OCI-LY1 (cell line): ENCODE data around the gene MAGI2.

Experiments
- H2AFZ ChIP-seq: fragments of 200-600 bp; sonication (generic), shearing (Covaris generic); 2 replicates; pipeline ENCODE4 v1.6.0; 2014; ENCODE audit warnings: antibody characterized with exemption, mild to moderate bottlenecking, low read length
- H3F3A ChIP-seq: fragments of 200-600 bp; sonication (generic), shearing (Covaris generic); 2 replicates; pipeline ENCODE4 v1.6.0; 2014; ENCODE audit warnings: mild to moderate bottlenecking, antibody characterized with exemption, low read length, moderate library complexity; ENCODE audit not compliant: insufficient read depth
- H3K27ac ChIP-seq: fragments of 200-600 bp; sonication (generic); 2 replicates; pipeline ENCODE4 v1.5.1; 2014; ENCODE audit warnings: low read length, mixed run types, mild to moderate bottlenecking, low read depth; ENCODE audit not compliant: poor library complexity, severe bottlenecking
- H3K27me3 ChIP-seq: fragments of 200-600 bp; sonication (generic); 2 replicates; pipeline ENCODE4 v1.6.0; 2014; ENCODE audit warnings: antibody characterized with exemption, mild to moderate bottlenecking, low read length, moderate library complexity; ENCODE audit not compliant: insufficient read depth
- H3K36me3 ChIP-seq: fragments of 200-600 bp; sonication (generic); 2 replicates; pipeline ENCODE4 v1.6.1; 2014; ENCODE audit warnings: mild to moderate bottlenecking, antibody characterized with exemption, low read length, moderate library complexity, mixed read lengths; ENCODE audit not compliant: insufficient read depth
- H3K4me1 ChIP-seq: fragments of 200-600 bp; sonication (generic); 2 replicates; pipeline ENCODE4 v1.5.1; 2014; ENCODE audit warnings: mild to moderate bottlenecking, low read length, moderate library complexity; ENCODE audit not compliant: insufficient read depth, severe bottlenecking
- H3K4me2 ChIP-seq: fragments of 200-600 bp; sonication (generic), shearing (Covaris generic); 2 replicates; pipeline ENCODE4 v1.6.1; 2014; ENCODE audit warnings: low read length
- H3K4me3 ChIP-seq: fragments of 200-600 bp; sonication (generic); 2 replicates; pipeline ENCODE4 v1.5.1; 2014; ENCODE audit warnings: low read length, low read depth, mild to moderate bottlenecking, mixed read lengths; ENCODE audit not compliant: poor library complexity, severe bottlenecking
- H3K79me2 ChIP-seq: fragments of 200-600 bp; shearing (Covaris generic); 2 replicates; pipeline ENCODE4 v1.6.1; 2016; ENCODE audit warnings: mixed run types, low read length, mixed read lengths; ENCODE audit not compliant: insufficient read depth
- H3K9ac ChIP-seq: fragments of 200-600 bp; sonication (generic), shearing (Covaris generic); 2 replicates; pipeline ENCODE4 v1.6.1; 2014; ENCODE audit warnings: mild to moderate bottlenecking, low read length, mixed read lengths
- H3K9me2 ChIP-seq: fragments of 200-600 bp; sonication (generic), shearing (Covaris generic); 2 replicates; pipeline ENCODE4 v1.6.1; 2014; ENCODE audit warnings: low read depth, mild to moderate bottlenecking, low read length, mixed read lengths
- H3K9me3 ChIP-seq: fragments of 200-600 bp; shearing (Covaris generic); 2 replicates; pipeline ENCODE4 v1.6.1; 2014; ENCODE audit warnings: low read length, mixed read lengths
- H4K20me1 ChIP-seq: fragments of 200-600 bp; sonication (generic), shearing (Covaris generic); 2 replicates; pipeline ENCODE4 v1.6.0; 2016; ENCODE audit warnings: mild to moderate bottlenecking, low read length; ENCODE audit not compliant: insufficient read depth
- CTCF ChIP-seq: fragments of 200-600 bp; sonication (generic), shearing (Covaris generic); IDR thresholded peaks from 2 replicates; pipeline ENCODE4 v1.5.1; 2017; ENCODE audit warnings: mild to moderate bottlenecking, antibody characterized with exemption, low read length, moderate library complexity, mixed read lengths
- EZH2 ChIP-seq: fragments of 200-600 bp; sonication (generic), shearing (Covaris generic); IDR thresholded peaks from 2 replicates; pipeline ENCODE4 v1.8.0; 2017; ENCODE audit warnings: borderline replicate concordance, mixed run types, mild to moderate bottlenecking, antibody characterized with exemption, low read length, moderate library complexity, mixed read lengths

The MAGI2 gene

GRCh38 chr7:78443811-78444210 lies 1009.7 kb downstream of the MAGI2 start:
- no peaks in the 10 kb centered on the region for H3K9me3 ChIP-seq
- H3K9me2 ChIP-seq: no peaks in the 10 kb centered on the region
- H3K27me3 ChIP-seq: no peaks in the 10 kb centered on the region
- H3K27ac ChIP-seq: no peak overlapping the region
- no peak overlapping the region for H3K4me3 ChIP-seq
- H4K20me1 ChIP-seq: no peaks in the 10 kb centered on the region
- no peak overlapping the region for H2AFZ ChIP-seq
- no peaks in the 10 kb centered on the region for H3K4me1 ChIP-seq
- no peaks in the 10 kb centered on the region for H3F3A ChIP-seq
- no peak overlapping the region for H3K9ac ChIP-seq
- no peaks in the 10 kb centered on the region for H3K36me3 ChIP-seq
- no peaks in the 10 kb centered on the region for H3K79me2 ChIP-seq
- TF ChIP-seq EZH2: no peak
- TF ChIP-seq CTCF: no peak
- no peak overlapping the region for H3K4me2 ChIP-seq

GRCh38 chr7:78441737-78442136 lies 1011.7 kb downstream of the MAGI2 start:
- H3F3A ChIP-seq: no peaks in the 10 kb centered on the region
- no peak for TF ChIP-seq EZH2
- TF ChIP-seq CTCF: no peak
- no peak overlapping the region for H3K9ac ChIP-seq
- no peaks in the 10 kb centered on the region for H3K4me1 ChIP-seq
- no peaks in the 10 kb centered on the region for H3K27me3 ChIP-seq
- no peak overlapping the region for H3K4me2 ChIP-seq
- H3K9me3 ChIP-seq: no peaks in the 10 kb centered on the region
- H3K79me2 ChIP-seq: no peaks in the 10 kb centered on the region
- H3K4me3 ChIP-seq: no peak overlapping the region
- no peaks in the 10 kb centered on the region for H3K9me2 ChIP-seq
- no peak overlapping the region for H3K27ac ChIP-seq
- no peaks in the 10 kb centered on the region for H4K20me1 ChIP-seq
- no peaks in the 10 kb centered on the region for H3K36me3 ChIP-seq
- H2AFZ ChIP-seq: no peak overlapping the region

- no peaks in the 10 kb centered on the region for H3K9me3 ChIP-seq
- no peaks in the 10 kb centered on the region for H3F3A ChIP-seq
- no peak overlapping the region for H3K9ac ChIP-seq
- no peak overlapping the region for H2AFZ ChIP-seq
- no peak overlapping the region for H3K4me2 ChIP-seq
- no peaks in the 10 kb centered on the region for H3K27me3 ChIP-seq
- H3K9me2 ChIP-seq: no peaks in the 10 kb centered on the region
- no peak overlapping the region for H3K4me3 ChIP-seq
- H3K36me3 ChIP-seq: no peaks in the 10 kb centered on the region
- no peaks in the 10 kb centered on the region for H3K79me2 ChIP-seq
- TF ChIP-seq CTCF (no peak), EZH2 (no peak)
- no peaks in the 10 kb centered on the region for H3K4me1 ChIP-seq
- no peaks in the 10 kb centered on the region for H4K20me1 ChIP-seq
- H3K27ac ChIP-seq: no peak overlapping the region
Observed at GRCh38 chr7:78438433-78438832, 1015.0 kb downstream of the MAGI2 start.
